Activated naive CD4-positive, alpha-beta T cell treated with anti-CD3 and anti-CD28 coated beads for 36 hours (primary cell): Measurements from ENCODE around the gene ZNF805. TPM values are rescaled to one million over a fixed set of nuclear protein-coding genes. Genes with fewer than 3 reads are reported as not detected.
A peak's percentile ranks its signal among the peaks of the same experiment; 100 is the strongest.
"Not testable (repeated sequence)": the region's sequence is repeated elsewhere in the genome, so short reads cannot be mapped to it uniquely, and the experiment has no call there.

Experiments used
- CTCF ChIA-PET: fragments of 350-600 bp; sonication (Branson Sonifier 250); formaldehyde crosslinking; loops from one replicate; lab custom pipeline; 2021; ENCODE audit warnings: antibody characterized with exemption; lab: Charles Lee
- DNase-seq: peaks from one replicate; pipeline ENCODE4 v3.0.0-alpha.2; 2020
- H3K27ac Mint-ChIP-seq: one replicate; pipeline ENCODE4 v1.8.0; 2021; ENCODE audit warnings: mild to moderate bottlenecking, mixed read lengths
- H3K27me3 Mint-ChIP-seq: one replicate; pipeline ENCODE4 v1.8.0; 2021; ENCODE audit warnings: low read depth, mixed read lengths
- H3K36me3 Mint-ChIP-seq: one replicate; pipeline ENCODE4 v1.8.0; 2021; ENCODE audit warnings: low read depth, mixed read lengths
- H3K4me1 Mint-ChIP-seq: one replicate; pipeline ENCODE4 v1.8.0; 2021; ENCODE audit warnings: low read depth, mixed read lengths
- H3K4me3 Mint-ChIP-seq: one replicate; pipeline ENCODE4 v1.8.0; 2021; ENCODE audit warnings: mild to moderate bottlenecking, moderate library complexity, mixed read lengths
- H3K9me3 Mint-ChIP-seq: one replicate; pipeline ENCODE4 v1.8.0; 2021; ENCODE audit warnings: mixed read lengths
- intact Hi-C: fragments of 100-400 bp; cut with micrococcal nuclease; formaldehyde crosslinking; loops from one replicate; pipeline ENCODE4 v1.15.1; 2023
- total RNA-seq, 2 experiments: library from RNA; stranded (reverse); gene quantifications; one replicate each; pipeline ENCODE4 v1.2.3, GENCODE V29; 2021

The ZNF805 gene
- total RNA-seq, 2 experiments from 2014 or later = 6.0 to 6.5 TPM

- Mint-ChIP-seq H3K36me3 (peaks cover 36% of the 10 kb centered on the region), H3K4me1 (peaks cover 22% of the 10 kb centered on the region), H3K27me3 (no peaks in the 10 kb centered on the region), H3K27ac (peak overlapping the region; percentile 70), H3K9me3 (peaks cover 7% of the 10 kb centered on the region), H3K4me3 (peak overlapping the region; percentile 74)
- intact Hi-C loops = loop anchor here (2.0 kb wide), 1 partner anchor 122 kb away; the partner anchor contains the start of genes TRAPPC2B and ZNF547
- CTCF ChIA-PET = no interaction called here
- peak; percentile 5 for DNase-seq
Observed at GRCh38 chr19:57241176-57241575, 744 bp downstream of the ZNF805 start.

- Mint-ChIP-seq H3K27ac (no peak overlapping the region), H3K36me3 (peaks cover 50% of the 10 kb centered on the region), H3K4me1 (peaks cover 22% of the 10 kb centered on the region), H3K9me3 (peaks cover 12% of the 10 kb centered on the region), H3K27me3 (no peaks in the 10 kb centered on the region), H3K4me3 (no peak overlapping the region)
- CTCF ChIA-PET = no interaction called here
- no peak for DNase-seq
- intact Hi-C loops = no loop called here
Observed at GRCh38 chr19:57242821-57243220, 2.4 kb downstream of the ZNF805 start.

- Mint-ChIP-seq H3K27ac (no peak overlapping the region), H3K4me3 (no peak overlapping the region), H3K36me3 (peaks cover 66% of the 10 kb centered on the region), H3K4me1 (peaks cover 22% of the 10 kb centered on the region), H3K27me3 (no peaks in the 10 kb centered on the region), H3K9me3 (peaks cover 12% of the 10 kb centered on the region)
- CTCF ChIA-PET = no interaction called here
- DNase-seq = no peak
- intact Hi-C loops = no loop called here
Observed at GRCh38 chr19:57244513-57244912, 4.1 kb downstream of the ZNF805 start.

GRCh38 chr19:57245066-57245465, 4.6 kb downstream of the ZNF805 start:
- H3K27me3 Mint-ChIP-seq = no peaks in the 10 kb centered on the region
- H3K36me3 Mint-ChIP-seq = peaks cover 68% of the 10 kb centered on the region
- no peak for DNase-seq
- CTCF ChIA-PET = no interaction called here
- intact Hi-C loops = no loop called here
- peaks cover 20% of the 10 kb centered on the region for H3K4me1 Mint-ChIP-seq
- no peak overlapping the region for H3K4me3 Mint-ChIP-seq
- no peak overlapping the region for H3K27ac Mint-ChIP-seq
- peaks cover 14% of the 10 kb centered on the region for H3K9me3 Mint-ChIP-seq

- H3K4me1 Mint-ChIP-seq = peaks cover 18% of the 10 kb centered on the region
- H3K4me3 Mint-ChIP-seq = no peak overlapping the region
- no peak for DNase-seq
- CTCF ChIA-PET = no interaction called here
- peaks cover 21% of the 10 kb centered on the region for H3K9me3 Mint-ChIP-seq
- H3K27me3 Mint-ChIP-seq = no peaks in the 10 kb centered on the region
- H3K36me3 Mint-ChIP-seq = peaks cover 75% of the 10 kb centered on the region
- intact Hi-C loops = no loop called here
- H3K27ac Mint-ChIP-seq = no peak overlapping the region
Observed at GRCh38 chr19:57245959-57246358, 5.5 kb downstream of the ZNF805 start.

- peaks cover 92% of the 10 kb centered on the region for H3K36me3 Mint-ChIP-seq
- intact Hi-C loops = no loop called here
- no peak overlapping the region for H3K27ac Mint-ChIP-seq
- peaks cover 1% of the 10 kb centered on the region for H3K4me1 Mint-ChIP-seq
- DNase-seq = no peak
- peaks cover 43% of the 10 kb centered on the region for H3K9me3 Mint-ChIP-seq
- H3K27me3 Mint-ChIP-seq = no peaks in the 10 kb centered on the region
- no peak overlapping the region for H3K4me3 Mint-ChIP-seq
- CTCF ChIA-PET = no interaction called here
Observed at GRCh38 chr19:57248646-57249045, 8.2 kb downstream of the ZNF805 start.

- H3K4me1 Mint-ChIP-seq = peaks cover 1% of the 10 kb centered on the region
- no peak overlapping the region for H3K27ac Mint-ChIP-seq
- no peak for DNase-seq
- H3K9me3 Mint-ChIP-seq = peaks cover 50% of the 10 kb centered on the region
- H3K4me3 Mint-ChIP-seq = no peak overlapping the region
- no peaks in the 10 kb centered on the region for H3K27me3 Mint-ChIP-seq
- CTCF ChIA-PET = no interaction called here
- intact Hi-C loops = no loop called here
- H3K36me3 Mint-ChIP-seq = peaks cover 94% of the 10 kb centered on the region
Observed at GRCh38 chr19:57249329-57249728, 8.9 kb downstream of the ZNF805 start.

GRCh38 chr19:57253767-57254166, 13.3 kb downstream of the ZNF805 start:
- intact Hi-C loops, DNase-seq, H3K4me1 Mint-ChIP-seq, CTCF ChIA-PET, H3K4me3 Mint-ChIP-seq, H3K27me3 Mint-ChIP-seq, H3K27ac Mint-ChIP-seq: not testable (repeated sequence)
- peaks cover 81% of the 10 kb centered on the region for H3K36me3 Mint-ChIP-seq
- peaks cover 60% of the 10 kb centered on the region for H3K9me3 Mint-ChIP-seq

DNA sequence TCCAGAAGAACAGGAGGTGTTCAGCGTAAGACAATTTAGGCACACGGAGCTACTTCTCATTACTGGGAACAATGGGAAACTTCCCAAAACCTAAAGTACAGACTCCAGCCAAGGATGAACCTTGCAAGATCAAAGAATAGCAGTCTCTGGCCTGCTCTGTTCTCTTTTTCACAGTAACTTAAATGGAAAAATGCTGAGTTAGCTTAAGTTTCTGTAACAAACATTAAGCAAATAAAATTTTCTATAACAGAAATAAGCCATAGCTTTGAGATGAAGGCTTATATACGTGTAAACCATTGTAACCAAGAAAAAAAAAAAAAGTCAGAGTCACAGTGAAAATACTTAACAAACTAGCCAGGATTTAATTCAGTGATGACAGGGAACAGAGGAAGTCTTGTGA, 21.6 kb downstream of the ZNF805 start:
- Mint-ChIP-seq H3K4me1 (peaks cover 2% of the 10 kb centered on the region), H3K4me3 (no peak overlapping the region), H3K9me3 (peaks cover 74% of the 10 kb centered on the region), H3K36me3 (peaks cover 65% of the 10 kb centered on the region), H3K27ac (no peak overlapping the region), H3K27me3 (no peaks in the 10 kb centered on the region)
- CTCF ChIA-PET = no interaction called here
- no peak for DNase-seq
- intact Hi-C loops = no loop called here

- peaks cover 75% of the 10 kb centered on the region for H3K9me3 Mint-ChIP-seq
- CTCF ChIA-PET = no interaction called here
Observed at GRCh38 chr19:57263244-57263741, 22.9 kb downstream of the ZNF805 start.

DNA sequence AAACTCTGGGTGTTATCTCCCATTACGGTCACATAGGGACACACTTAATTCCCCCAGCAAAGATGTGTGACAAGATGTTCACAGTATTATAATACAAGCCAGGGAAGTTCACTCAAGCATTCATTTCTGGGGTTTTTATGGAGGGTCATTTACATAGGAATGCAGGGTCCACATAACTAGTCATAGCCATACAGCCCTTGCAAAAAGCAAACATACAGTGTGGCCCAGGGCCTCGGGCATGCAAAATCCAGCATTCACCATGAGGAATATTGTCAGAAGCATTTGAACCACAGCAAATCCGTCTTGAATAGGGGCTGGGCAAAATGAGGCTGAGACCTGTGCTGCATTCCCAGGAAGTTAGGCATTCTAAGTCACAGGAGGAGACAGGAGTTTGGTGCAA, 26.9 kb downstream of the ZNF805 start:
- CTCF ChIA-PET = no interaction called here
- H3K27me3 Mint-ChIP-seq = no peaks in the 10 kb centered on the region
- H3K4me3 Mint-ChIP-seq = no peak overlapping the region

More at GRCh38 chr19:57263244-57263741, 22.9 kb downstream of the ZNF805 start:
- intact Hi-C loops = no loop called here
- Mint-ChIP-seq H3K4me1 (peaks cover 2% of the 10 kb centered on the region), H3K4me3 (no peak overlapping the region), H3K27me3 (no peaks in the 10 kb centered on the region), H3K27ac (no peak overlapping the region), H3K36me3 (peaks cover 66% of the 10 kb centered on the region)
- DNase-seq = no peak

DNA sequence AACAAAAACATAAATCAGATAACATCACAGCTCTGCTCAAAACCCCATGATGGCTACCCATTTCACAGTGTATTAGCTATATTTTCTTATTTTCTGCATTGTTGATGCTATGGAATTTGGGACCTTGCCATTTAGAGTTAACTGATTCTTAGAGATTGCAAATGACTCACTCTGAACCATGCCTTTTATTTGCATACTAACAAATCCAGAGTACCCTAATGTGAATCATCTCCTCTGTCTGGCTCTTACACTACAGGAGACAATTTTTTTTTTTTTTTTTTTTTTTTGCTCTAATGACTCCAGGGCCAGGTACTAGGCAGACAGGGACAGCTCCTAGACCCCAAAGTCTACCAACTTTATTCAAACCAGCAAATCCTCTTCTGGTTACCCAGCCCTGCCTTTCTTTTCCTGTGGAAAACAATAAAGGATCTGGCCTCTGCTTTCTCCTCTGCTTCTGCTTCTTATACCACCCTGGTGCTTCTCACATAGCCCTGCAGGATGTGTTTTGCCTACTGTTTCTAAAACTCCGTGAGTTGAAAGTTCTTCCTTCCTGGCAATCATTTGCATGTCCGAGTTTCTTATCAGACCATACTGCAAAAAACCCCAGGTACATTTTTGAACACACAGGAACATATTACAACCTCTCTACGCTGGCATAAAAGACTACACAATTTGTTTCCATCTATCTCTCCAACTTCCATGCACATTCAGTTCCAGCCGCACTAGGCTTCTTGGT, 29.3 kb downstream of the ZNF805 start:
- peaks cover 40% of the 10 kb centered on the region for H3K9me3 Mint-ChIP-seq
- H3K4me3 Mint-ChIP-seq = no peak overlapping the region
- H3K36me3 Mint-ChIP-seq = peaks cover 63% of the 10 kb centered on the region
- peaks cover 6% of the 10 kb centered on the region for H3K4me1 Mint-ChIP-seq
- intact Hi-C loops = no loop called here
- H3K27ac Mint-ChIP-seq = peak overlapping the region; percentile 8
- no peaks in the 10 kb centered on the region for H3K27me3 Mint-ChIP-seq
- CTCF ChIA-PET = no interaction called here
- no peak for DNase-seq

More for the DNA sequence above, 26.9 kb downstream of the ZNF805 start:
- intact Hi-C loops = no loop called here
- peaks cover 55% of the 10 kb centered on the region for H3K36me3 Mint-ChIP-seq
- DNase-seq = no peak
- peaks cover 52% of the 10 kb centered on the region for H3K9me3 Mint-ChIP-seq
- peaks cover 6% of the 10 kb centered on the region for H3K4me1 Mint-ChIP-seq
- no peak overlapping the region for H3K27ac Mint-ChIP-seq

GRCh38 chr19:57271280-57271679, 30.8 kb downstream of the ZNF805 start:
- intact Hi-C loops = no loop called here
- peaks cover 27% of the 10 kb centered on the region for H3K9me3 Mint-ChIP-seq
- peaks cover 66% of the 10 kb centered on the region for H3K36me3 Mint-ChIP-seq
- no peaks in the 10 kb centered on the region for H3K27me3 Mint-ChIP-seq
- H3K4me3 Mint-ChIP-seq = no peak overlapping the region
- DNase-seq = no peak
- H3K27ac Mint-ChIP-seq = no peak overlapping the region
- H3K4me1 Mint-ChIP-seq = peaks cover 6% of the 10 kb centered on the region
- CTCF ChIA-PET = no interaction called here
